H1 (cell line): ENCODE results near the gene TLL2. TPM values are rescaled to one million over a fixed set of nuclear protein-coding genes. Genes with fewer than 3 reads are reported as not detected.

Experiments used
- CHD1 ChIP-seq: IDR thresholded peaks from 2 replicates; pipeline ENCODE4 v1.6.1; 2012; ENCODE audit warnings: low read depth, low read length, improper control_type of control experiment
- CHD7 ChIP-seq: fragments of 300-600 bp; sonication (generic); IDR thresholded peaks from 2 replicates; pipeline ENCODE4 v1.7.1; 2012; ENCODE audit warnings: low read length, moderate library complexity, mild to moderate bottlenecking, inconsistent platforms; ENCODE audit not compliant: insufficient replicate concordance
- EZH2 ChIP-seq: fragments of 200-600 bp; sonication (generic); IDR thresholded peaks from 2 replicates; pipeline ENCODE4 v1.7.1; 2012; ENCODE audit warnings: low read depth, mild to moderate bottlenecking, moderate library complexity, low read length, inconsistent platforms; ENCODE audit not compliant: severe bottlenecking
- POLR2A ChIP-seq, 2 experiments: IDR thresholded peaks; 1 replicate in 1 of 2; 2 replicates in 1 of 2; pipeline ENCODE4 v1.6.1; 2011; ENCODE audit warnings: low read depth in 2 of 2, low read length in 2 of 2, mild to moderate bottlenecking in 2 of 2; ENCODE audit errors: control extremely low read depth in 1 of 2
- POLR2AphosphoS5 ChIP-seq: IDR thresholded peaks from 2 replicates; pipeline ENCODE4 v1.6.1; 2011; ENCODE audit warnings: low read depth, low read length
- RBBP5 ChIP-seq: IDR thresholded peaks from 2 replicates; pipeline ENCODE4 v1.7.1; 2012; ENCODE audit warnings: low read depth, mild to moderate bottlenecking, inconsistent platforms, low read length, moderate library complexity, borderline replicate concordance
- RNF2 ChIP-seq: fragments of 200-900, 300-1000 bp; sonication (generic); IDR thresholded peaks from 2 replicates; pipeline ENCODE4 v1.7.1; 2016; ENCODE audit warnings: borderline replicate concordance, low read depth, mild to moderate bottlenecking, antibody characterized with exemption, low read length; ENCODE audit not compliant: poor library complexity, severe bottlenecking; ENCODE audit errors: missing control alignments
- SAP30 ChIP-seq: fragments of 300-600 bp; sonication (generic); IDR thresholded peaks from 2 replicates; pipeline ENCODE4 v1.7.1; 2012; ENCODE audit warnings: low read length, moderate library complexity, mild to moderate bottlenecking, inconsistent platforms; ENCODE audit not compliant: insufficient read depth, insufficient replicate concordance
- SP1 ChIP-seq: IDR thresholded peaks from 2 replicates; pipeline ENCODE4 v1.6.1; 2011; ENCODE audit warnings: low read depth, low read length
- TAF7 ChIP-seq: optimal IDR thresholded peaks from 2 replicates; pipeline ENCODE3; 2011; ENCODE audit warnings: low read depth, mild to moderate bottlenecking, inconsistent platforms, low read length, moderate library complexity, borderline replicate concordance
- TBP ChIP-seq: IDR thresholded peaks from 2 replicates; pipeline ENCODE4 v1.6.1; 2011; ENCODE audit warnings: low read depth, low read length, improper control_type of control experiment
- TCF12 ChIP-seq: IDR thresholded peaks from 2 replicates; pipeline ENCODE4 v1.6.1; 2011; ENCODE audit warnings: low read depth, mild to moderate bottlenecking, low read length
- polyA plus RNA-seq, 7 experiments: library from polyadenylated mRNA; depleted of rRNA in 3 of 7; stranded (reverse) in 5 of 7; unstranded in 2 of 7; fragments of >200 nt in 5 of 7; fragments of 200-250 nt in 2 of 7; gene quantifications; 1 replicate in 5 of 7; 2 replicates in 1 of 7; 4 replicates in 1 of 7; pipeline versions ENCODE4 v1.2.1 to v1.2.3, GENCODE V29; 2011 to 2013; ENCODE audit warnings: missing spikeins in 2 of 7, mixed read lengths in 2 of 7
- total RNA-seq: library from RNA; stranded (reverse); fragmentation: NEBNext Ultra II Directional; extraction: Animal tissue kit (Norgen Biotek cat#: 25700); gene quantifications from 2 replicates; pipeline ENCODE4 v1.2.1, GENCODE V29; 2021

TLL2 gene
- total and polyA plus RNA-seq, 2 of the 8 experiments (the other 6 are each of a cell fraction or from before 2014, with no cell fraction given): 2.4 to 3.2 TPM

- TF ChIP-seq CHD7 (no peak), SP1 (no peak), RNF2 (no peak), POLR2A (IDR thresholded peaks at IDR 0.05; ENCODE audit: control extremely low read depth in 1 of 2, low read depth in 2 of 2, low read length in 2 of 2) (no peak), TBP (no peak), TCF12 (no peak), POLR2AphosphoS5 (no peak), SAP30 (no peak), CHD1 (no peak), TAF7 (no peak), RBBP5 (no peak), EZH2 (no peak)
These were observed 147.2 kb downstream of the TLL2 start (continued) for GRCh38 chr10:96366508-96366907.
